Astrocyte of the spinal cord (primary cell): ENCODE measurements around the gene KDM5C.

Source experiments
- DNase-seq: peaks from one replicate; pipeline ENCODE4 v3.0.0; 2011; ENCODE audit warnings: low read depth, low spot score
- H3K4me3 ChIP-seq: 2 replicates; pipeline ENCODE4 v1.5.1; 2011; ENCODE audit warnings: low read depth, mild to moderate bottlenecking, low read length, moderate library complexity
- CTCF ChIP-seq: IDR thresholded peaks from 2 replicates; pipeline ENCODE4 v1.5.1; 2012; ENCODE audit warnings: low read depth, mild to moderate bottlenecking, low read length, inconsistent platforms
- in situ Hi-C: cut with HindIII; loops from 2 replicates; pipeline ENCODE4 v1.10.0; 2017; ENCODE audit warnings: low sequenced_read_pairs

KDM5C gene

GRCh38 chrX:53239474-53239873 lies 14.5 kb upstream of the KDM5C start:
- H3K4me3 ChIP-seq = no peak overlapping the region
- TF ChIP-seq CTCF = peak; percentile 25
- no peak for DNase-seq
- in situ Hi-C loops = no loop called here

DNA sequence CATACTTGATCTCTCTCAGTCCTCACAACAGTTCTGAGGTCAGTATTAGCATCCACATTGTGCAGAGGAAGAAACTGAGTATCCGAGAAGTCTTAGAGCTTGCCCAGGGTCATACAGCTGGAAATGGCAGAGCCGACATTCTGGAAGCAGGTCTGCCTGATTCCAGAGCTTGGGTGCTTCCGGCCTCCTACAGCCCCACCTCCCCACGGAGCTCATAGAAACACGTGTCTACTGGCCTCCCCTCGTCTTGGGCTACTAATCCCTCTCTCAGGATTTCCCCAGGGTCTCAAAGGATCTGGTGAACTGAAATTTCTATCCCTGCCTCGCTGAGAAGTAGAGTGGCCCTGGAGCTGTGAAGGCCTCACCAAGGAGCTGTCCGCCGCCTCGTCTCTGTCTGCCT lies 12.0 kb upstream of the KDM5C start:
- in situ Hi-C loops = no loop called here

DNA sequence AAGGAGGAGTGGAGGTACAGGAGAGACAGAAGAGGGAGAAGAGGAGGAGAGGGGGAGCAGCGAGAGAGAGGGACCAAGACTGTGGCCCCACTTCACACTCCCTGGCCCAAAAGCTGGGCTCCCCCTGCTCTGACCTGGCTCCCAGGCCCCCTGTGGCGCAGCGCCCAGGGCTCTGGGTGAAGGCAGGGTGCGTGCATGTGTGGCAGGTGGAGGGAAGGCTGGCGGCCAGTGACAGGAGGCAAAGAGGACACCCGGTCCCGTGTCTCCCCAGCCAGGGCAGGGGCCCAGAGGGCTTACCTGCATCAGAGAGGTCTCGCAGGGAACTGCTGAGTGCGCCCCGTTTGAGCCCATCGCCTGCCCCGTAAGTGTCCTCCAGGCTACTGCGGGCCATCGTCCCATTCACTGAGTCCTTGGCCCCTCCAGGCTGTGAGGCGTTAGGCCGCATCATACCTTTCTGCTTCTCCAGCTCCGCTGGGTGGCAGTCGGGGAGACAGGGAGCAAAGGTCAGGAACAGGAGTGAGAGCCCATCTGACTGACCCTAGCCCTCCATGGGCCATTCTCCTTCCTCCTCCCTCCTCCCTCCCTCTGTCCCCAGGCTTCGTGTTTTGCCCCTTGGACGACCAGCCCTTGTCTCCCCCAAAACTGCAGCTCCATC lies 11.1 kb upstream of the KDM5C start:
- no peak for DNase-seq
- H3K4me3 ChIP-seq = no peak overlapping the region
- in situ Hi-C loops = no loop called here
- TF ChIP-seq CTCF = no peak

More for the DNA sequence above, 12.0 kb upstream of the KDM5C start:
- DNase-seq = no peak
- no peak overlapping the region for H3K4me3 ChIP-seq
- TF ChIP-seq CTCF = no peak

DNA sequence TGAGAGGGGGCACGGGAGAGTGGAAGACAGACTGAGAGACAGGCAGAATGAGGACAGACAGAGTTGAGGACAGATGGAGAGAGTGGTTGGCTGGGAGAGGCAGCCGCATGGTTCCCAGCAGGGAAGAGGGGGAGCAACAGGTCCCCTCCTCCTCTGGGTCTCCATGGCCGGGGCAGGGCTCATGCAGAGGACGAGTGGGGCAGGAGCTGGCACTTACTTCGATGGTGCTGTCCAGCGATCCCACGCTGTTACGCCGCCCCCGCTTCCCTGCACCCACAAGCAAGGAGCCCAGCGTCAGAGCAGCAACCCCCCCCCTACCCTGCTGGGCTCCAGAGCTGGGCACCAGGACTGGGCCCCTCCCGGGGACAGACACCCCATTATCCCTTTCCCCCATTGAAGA lies 10.6 kb upstream of the KDM5C start:
- no peak overlapping the region for H3K4me3 ChIP-seq
- no peak for TF ChIP-seq CTCF
- DNase-seq = no peak
- in situ Hi-C loops = no loop called here

GRCh38 chrX:53234484-53234883 lies 9.5 kb upstream of the KDM5C start:
- TF ChIP-seq CTCF = no peak
- in situ Hi-C loops = no loop called here
- DNase-seq = no peak
- no peak overlapping the region for H3K4me3 ChIP-seq

- H3K4me3 ChIP-seq = no peak overlapping the region
- DNase-seq = no peak
- no peak for TF ChIP-seq CTCF
- in situ Hi-C loops = no loop called here
Observed at GRCh38 chrX:53233536-53233935, 8.5 kb upstream of the KDM5C start.
